Psoas muscle (tissue), 8 donors: ENCODE measurements around the gene MCHR1. TPM values are rescaled to one million over a fixed set of nuclear protein-coding genes. Genes with fewer than 3 reads are reported as not detected.

Experiments used
- ATAC-seq, 4 donors: fragments of 200-7000 bp; cut with Tn5 transposase; one replicate each; pipeline ENCODE4 v1.9.1; 2020; ENCODE audit warnings: moderate library complexity in 3 of 4, mild to moderate bottlenecking in 2 of 4
- DNase-seq, 2 donors: peaks; one replicate each; pipeline ENCODE4 v3.0.0-alpha.2; 2020
- H3K27ac ChIP-seq: fragments of 200-600 bp; one replicate; pipeline ENCODE4 v1.8.0; 2022
- H3K27me3 ChIP-seq, 3 donors: fragments of 200-600 bp in 1 of 3; one replicate each; pipeline versions ENCODE4 v1.6.1 to v1.8.0; 2013 to 2022; ENCODE audit warnings: low read length in 2 of 3, mild to moderate bottlenecking in 2 of 3, moderate library complexity in 1 of 3; ENCODE audit not compliant: insufficient read depth in 3 of 3
- H3K36me3 ChIP-seq, 2 donors: fragments of 200-600 bp in 1 of 2; one replicate each; pipeline versions ENCODE4 v1.6.1 to v1.8.0; 2013 to 2022; ENCODE audit warnings: low read depth in 1 of 2, mild to moderate bottlenecking in 1 of 2, moderate library complexity in 1 of 2; ENCODE audit not compliant: insufficient read depth in 1 of 2
- H3K4me1 ChIP-seq: fragments of 200-600 bp; one replicate; pipeline ENCODE4 v1.8.0; 2022
- H3K4me3 ChIP-seq: fragments of 200-600 bp; one replicate; pipeline ENCODE4 v1.8.0; 2022; ENCODE audit warnings: mild to moderate bottlenecking
- H3K9me3 ChIP-seq: fragments of 200-600 bp; one replicate; pipeline ENCODE4 v1.8.0; 2022
- CTCF ChIP-seq: fragments of 200-600 bp; IDR thresholded peaks from one replicate; pipeline ENCODE4 v1.8.0; 2022; ENCODE audit warnings: antibody characterized with exemption
- WGBS, 3 donors: extraction: QIAGEN DNeasy Blood & Tissue Kit; methylation state at CpG; one replicate each; pipeline versions ENCODE4 v1.1.6 to v1.1.7; 2013; 5-methylcytosine and 5-hydroxymethylcytosine counted together
- intact Hi-C, 2 donors: fragments of 100-400 bp; cut with DNase I; formaldehyde crosslinking; loops; one replicate each; pipeline versions ENCODE4 v1.11.0 to v1.14.2; 2022
- polyA plus RNA-seq, 3 donors: library from polyadenylated mRNA; stranded (reverse); fragments of 200-250 nt; gene quantifications; one replicate each; pipeline ENCODE4 v1.2.3, GENCODE V29; 2013
- total RNA-seq, 4 donors: library from RNA; stranded (reverse); fragmentation: NEBNext Ultra II Directional in 2 of 4; extraction: Animal tissue kit (Norgen Biotek cat#: 25700) in 2 of 4; gene quantifications; one replicate each; pipeline versions ENCODE4 v1.2.1 to v1.2.4, GENCODE V29; 2021 to 2023
- donor health status: healthy with polysubstance abuse.
- donor health status: DM: no; HTN: no; CAD: no; lungs with moderate emphysema.
- donor health status: Bipolar disorder and iron deficiency.
- donor health status: healthy.
- donor health status: DM: yes; HTN: yes; CAD: no.
- donor health status: DM: no; HTN: no; CAD: no.
- donor health status: DM: no; HTN: no; CAD: no.
- donor health status: DM: yes; HTN: yes; CAD: no.

MCHR1 gene
- total and polyA plus RNA-seq, 7 donors = 0.04 to 1.2 (median 0.15) TPM; not detected in 3

- H3K4me1 ChIP-seq = peaks cover 22% of the 10 kb centered on the region
- H3K27me3 ChIP-seq = no peaks in the 10 kb centered on the region
- intact Hi-C loops = no loop called here
- peak overlapping the region; percentile 37 for H3K27ac ChIP-seq
- no peaks in the 10 kb centered on the region for H3K36me3 ChIP-seq
- no peaks in the 10 kb centered on the region for H3K9me3 ChIP-seq
- no peak overlapping the region for H3K4me3 ChIP-seq
- 74 to 79% (median 75%) methylated on average over 8 to 11 of the region's 11 CpGs for WGBS, 3 donors
- no peak for DNase-seq
- TF ChIP-seq CTCF = no peak
- ATAC-seq = peak in 1 of 4 donors; percentile 29
Observed at GRCh38 chr22:40668611-40669411, 10.5 kb upstream of the MCHR1 start.

- Histone ChIP-seq H3K27me3 (no peaks in the 10 kb centered on the region), H3K4me1 (peaks cover 17% of the 10 kb centered on the region), H3K27ac (no peak overlapping the region), H3K36me3 (no peaks in the 10 kb centered on the region), H3K4me3 (no peak overlapping the region), H3K9me3 (no peaks in the 10 kb centered on the region)
- intact Hi-C loops = no loop called here
- no peak for DNase-seq
- no peak for TF ChIP-seq CTCF
- WGBS, 3 donors = 80 to 88% (median 83%) methylated on average over 2 of the region's 2 CpGs
- no peak for ATAC-seq
Observed at GRCh38 chr22:40670058-40670457, 9.2 kb upstream of the MCHR1 start.

- Histone ChIP-seq H3K27ac (no peak overlapping the region), H3K4me1 (peaks cover 4% of the 10 kb centered on the region), H3K9me3 (no peaks in the 10 kb centered on the region), H3K4me3 (no peak overlapping the region), H3K36me3 (no peaks in the 10 kb centered on the region), H3K27me3 (no peaks in the 10 kb centered on the region)
- no peak for TF ChIP-seq CTCF
- intact Hi-C loops = no loop called here
- 95 to 97% (median 96%) methylated on average over 13 of the region's 13 CpGs for WGBS, 3 donors
- DNase-seq (no peak), ATAC-seq (no peak)
Observed at GRCh38 chr22:40671369-40671768, 7.9 kb upstream of the MCHR1 start.

GRCh38 chr22:40671796-40672360 is 7.4 kb upstream of the MCHR1 start:
- H3K27ac ChIP-seq = no peak overlapping the region
- H3K36me3 ChIP-seq = no peaks in the 10 kb centered on the region
- DNase-seq (no peak), ATAC-seq (no peak)
- H3K4me1 ChIP-seq = no peaks in the 10 kb centered on the region
- H3K9me3 ChIP-seq = no peaks in the 10 kb centered on the region
- TF ChIP-seq CTCF = no peak
- no peaks in the 10 kb centered on the region for H3K27me3 ChIP-seq
- H3K4me3 ChIP-seq = no peak overlapping the region
- 66 to 85% (median 75%) methylated on average over 7 of the region's 7 CpGs for WGBS, 3 donors
- intact Hi-C loops = no loop called here
